Prostate gland (tissue), 2 donors: ENCODE measurements around the gene BRICD5. TPM values are rescaled to one million over a fixed set of nuclear protein-coding genes. Genes with fewer than 3 reads are reported as not detected.

Experiments used
- DNase-seq: peaks from one replicate; pipeline ENCODE4 v3.0.0-alpha.2; 2019; ENCODE audit warnings: low spot score
- H3K27ac ChIP-seq, 2 donors: fragments of 200-600 bp; sonication (generic); 2 replicates each; pipeline ENCODE4 v1.5.1; 2017 to 2019
- H3K27me3 ChIP-seq: fragments of 200-600 bp; sonication (generic); replicated peaks from 2 replicates; pipeline ENCODE4 v1.5.1; 2019; ENCODE audit not compliant: insufficient read depth
- H3K36me3 ChIP-seq, 2 donors: fragments of 200-600 bp; sonication (generic); 1 replicate in 1 of 2; 2 replicates in 1 of 2; pipeline versions ENCODE4 v1.5.1 to v1.8.1; 2017 to 2019
- H3K4me1 ChIP-seq: fragments of 200-600 bp; sonication (generic); replicated peaks from 2 replicates; pipeline ENCODE4 v1.5.1; 2019
- H3K4me3 ChIP-seq, 2 donors: fragments of 200-600 bp; sonication (generic); 2 replicates each; pipeline ENCODE4 v1.5.1; 2017 to 2019
- H3K9me3 ChIP-seq: fragments of 200-600 bp; sonication (generic); 2 replicates; pipeline ENCODE4 v1.5.1; 2017
- POLR2A ChIP-seq: fragments of 450-650 bp; IDR thresholded peaks from one replicate; pipeline ENCODE4 v1.6.1; 2016; ENCODE audit warnings: antibody characterized with exemption, mild to moderate bottlenecking
- POLR2AphosphoS5 ChIP-seq: sonication (generic); formaldehyde crosslinking; IDR thresholded peaks from one replicate; pipeline ENCODE4 v1.6.1; 2017; ENCODE audit warnings: antibody characterized with exemption
- WGBS: methylation state at CpG from one replicate; pipeline ENCODE4 v1.1.5; 2018; 5-methylcytosine and 5-hydroxymethylcytosine counted together
- intact Hi-C: fragments of 100-400 bp; cut with DNase I; formaldehyde crosslinking; loops from one replicate; pipeline ENCODE4 v1.14.2; 2022
- total RNA-seq, 2 donors: library from RNA; depleted of rRNA; stranded (reverse); fragments of >200 nt; gene quantifications; one replicate each; pipeline ENCODE4 v1.1.0, GENCODE V29; 2016
- TF ChIP-seq, protein P1 (sequence below), 4 experiments: fragments of 200-600 bp in 2 of 4; fragments of 450-650 bp in 2 of 4; sonication (generic) in 2 of 4; IDR thresholded peaks; 1 replicate in 3 of 4; 2 replicates in 1 of 4; pipeline ENCODE4 v1.5.1; 2016 to 2019; ENCODE audit warnings: antibody characterized with exemption in 4 of 4, mild to moderate bottlenecking in 2 of 4, moderate library complexity in 2 of 4

The BRICD5 gene
- total RNA-seq, 2 donors from 2014 or later = 18.4 to 26.2 TPM

DNA sequence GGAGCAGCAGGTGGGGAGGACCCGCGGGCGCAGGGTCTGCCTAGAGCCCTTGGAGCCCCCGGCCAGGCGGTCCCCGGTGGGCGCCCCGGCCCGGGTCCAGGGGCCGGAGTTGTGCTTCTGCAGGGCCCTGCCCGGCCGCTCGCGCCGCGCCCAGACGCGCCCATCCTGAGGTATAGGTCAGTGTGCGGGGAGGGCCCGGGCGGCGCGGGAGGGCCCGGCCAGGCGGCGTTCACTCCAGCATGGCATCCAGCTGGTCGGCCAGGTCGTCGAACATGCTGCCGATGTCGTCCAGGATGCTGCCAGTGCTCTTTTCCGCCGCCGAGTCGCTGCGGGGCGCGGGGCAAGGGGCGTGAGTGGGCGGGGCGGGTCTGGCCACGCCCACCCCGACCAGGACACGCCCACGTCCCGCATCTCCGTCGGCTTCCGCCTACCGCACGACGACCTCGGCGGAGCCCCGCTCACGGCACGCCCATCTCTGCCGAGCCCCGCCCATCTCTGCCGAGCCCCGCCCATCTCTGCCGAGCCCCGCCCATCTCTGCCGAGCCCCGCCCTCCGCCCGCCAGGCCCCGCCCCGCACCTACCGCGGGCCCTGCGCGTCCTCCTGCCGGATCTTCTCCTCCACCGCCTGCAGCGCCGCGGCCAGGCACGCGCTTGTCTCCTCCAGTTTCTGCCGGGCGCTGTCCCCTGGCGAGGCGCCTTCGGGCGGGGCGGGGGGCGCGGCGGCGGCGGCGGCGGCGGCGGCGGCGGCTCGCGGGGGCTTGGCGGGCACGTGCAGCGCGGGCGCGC, 32.1 kb downstream of the BRICD5 start:
- Histone ChIP-seq H3K9me3 (no peaks in the 10 kb centered on the region), H3K4me3 (no peak overlapping the region), H3K36me3 (peaks cover 6 to 9% of the 10 kb centered on the region in 2 donors), H3K27me3 (no peaks in the 10 kb centered on the region), H3K27ac (no peak overlapping the region), H3K4me1 (no peaks in the 10 kb centered on the region)
- TF ChIP-seq, protein P1, sequence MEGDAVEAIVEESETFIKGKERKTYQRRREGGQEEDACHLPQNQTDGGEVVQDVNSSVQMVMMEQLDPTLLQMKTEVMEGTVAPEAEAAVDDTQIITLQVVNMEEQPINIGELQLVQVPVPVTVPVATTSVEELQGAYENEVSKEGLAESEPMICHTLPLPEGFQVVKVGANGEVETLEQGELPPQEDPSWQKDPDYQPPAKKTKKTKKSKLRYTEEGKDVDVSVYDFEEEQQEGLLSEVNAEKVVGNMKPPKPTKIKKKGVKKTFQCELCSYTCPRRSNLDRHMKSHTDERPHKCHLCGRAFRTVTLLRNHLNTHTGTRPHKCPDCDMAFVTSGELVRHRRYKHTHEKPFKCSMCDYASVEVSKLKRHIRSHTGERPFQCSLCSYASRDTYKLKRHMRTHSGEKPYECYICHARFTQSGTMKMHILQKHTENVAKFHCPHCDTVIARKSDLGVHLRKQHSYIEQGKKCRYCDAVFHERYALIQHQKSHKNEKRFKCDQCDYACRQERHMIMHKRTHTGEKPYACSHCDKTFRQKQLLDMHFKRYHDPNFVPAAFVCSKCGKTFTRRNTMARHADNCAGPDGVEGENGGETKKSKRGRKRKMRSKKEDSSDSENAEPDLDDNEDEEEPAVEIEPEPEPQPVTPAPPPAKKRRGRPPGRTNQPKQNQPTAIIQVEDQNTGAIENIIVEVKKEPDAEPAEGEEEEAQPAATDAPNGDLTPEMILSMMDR (IDR thresholded peaks at IDR 0.05) = no peak
- TF ChIP-seq POLR2AphosphoS5 = no peak
- no peak for DNase-seq
- intact Hi-C loops = no loop called here
- 54% methylated on average over 37 of the region's 106 CpGs for WGBS

DNA sequence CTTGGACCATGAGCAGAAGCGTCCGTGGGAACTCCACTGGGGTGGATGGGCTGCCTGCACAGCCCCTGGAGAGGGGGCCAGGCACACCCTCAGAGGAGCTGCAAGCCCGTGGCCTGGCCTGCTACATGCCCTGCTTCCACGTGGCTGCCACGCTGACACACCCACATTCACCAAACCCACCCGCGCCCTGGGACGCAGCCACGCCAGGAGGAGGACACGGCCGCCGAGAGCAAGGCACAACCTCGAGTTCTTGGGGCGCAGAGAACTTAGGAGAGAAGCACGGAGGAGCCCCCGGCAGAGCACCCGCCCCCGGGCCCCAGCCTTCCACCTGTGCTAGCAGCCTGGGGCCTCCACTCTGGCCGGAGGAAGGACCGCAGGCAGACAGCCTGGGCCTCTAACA, 33.1 kb downstream of the BRICD5 start:
- WGBS = 90% methylated on average over 20 of the region's 20 CpGs
- DNase-seq = no peak
- intact Hi-C loops = no loop called here
- H3K4me3 ChIP-seq = no peak overlapping the region
- H3K36me3 ChIP-seq = peaks cover 7 to 14% of the 10 kb centered on the region in 2 donors
- H3K9me3 ChIP-seq = no peaks in the 10 kb centered on the region
- no peaks in the 10 kb centered on the region for H3K27me3 ChIP-seq
- no peak overlapping the region for H3K27ac ChIP-seq
- no peak for TF ChIP-seq POLR2A
- no peak for TF ChIP-seq POLR2AphosphoS5
- TF ChIP-seq, protein P1 (IDR thresholded peaks at IDR 0.05) = no peak
- no peaks in the 10 kb centered on the region for H3K4me1 ChIP-seq

DNA sequence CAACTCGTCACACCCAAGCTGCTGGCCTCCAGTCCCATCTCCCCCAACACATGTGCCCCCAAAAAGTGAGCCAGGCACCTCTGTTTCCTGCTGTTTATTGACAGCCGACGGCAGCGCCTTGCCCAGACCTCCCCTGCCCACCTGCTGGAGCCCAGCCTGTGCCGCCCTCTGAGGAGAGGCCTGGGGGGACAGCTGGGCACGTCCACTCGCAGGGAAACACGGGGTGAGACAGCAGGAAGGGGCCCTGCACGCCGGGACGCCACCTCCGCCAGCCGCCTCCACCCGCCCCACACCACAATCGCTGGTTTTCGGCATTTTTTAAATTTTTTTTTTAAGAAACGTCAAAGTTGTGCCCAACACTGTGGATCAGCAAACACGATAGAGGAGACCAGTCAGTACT, 33.6 kb downstream of the BRICD5 start:
- H3K4me3 ChIP-seq = no peak overlapping the region
- 91% methylated on average over 18 of the region's 18 CpGs for WGBS
- intact Hi-C loops = no loop called here
- H3K4me1 ChIP-seq = no peaks in the 10 kb centered on the region
- no peak overlapping the region for H3K27ac ChIP-seq
- TF ChIP-seq, protein P1 (IDR thresholded peaks at IDR 0.05) = no peak
- no peak for TF ChIP-seq POLR2AphosphoS5
- no peak for TF ChIP-seq POLR2A
- H3K27me3 ChIP-seq = no peaks in the 10 kb centered on the region
- H3K36me3 ChIP-seq = peaks cover 7 to 14% of the 10 kb centered on the region in 2 donors
- DNase-seq = no peak
- no peaks in the 10 kb centered on the region for H3K9me3 ChIP-seq

DNA sequence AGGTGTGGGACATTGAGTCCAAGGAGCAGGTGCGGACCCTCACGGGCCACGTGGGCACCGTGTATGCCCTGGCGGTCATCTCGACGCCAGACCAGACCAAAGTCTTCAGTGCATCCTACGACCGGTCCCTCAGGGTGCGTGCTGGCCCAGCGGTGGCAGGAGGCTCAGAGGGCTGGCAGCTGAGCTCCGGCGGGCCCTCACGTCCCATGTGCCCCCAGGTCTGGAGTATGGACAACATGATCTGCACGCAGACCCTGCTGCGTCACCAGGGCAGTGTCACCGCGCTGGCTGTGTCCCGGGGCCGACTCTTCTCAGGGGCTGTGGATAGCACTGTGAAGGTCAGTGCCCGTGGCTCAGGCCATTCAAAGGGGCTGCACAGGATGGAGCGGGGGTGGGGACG, 34.6 kb downstream of the BRICD5 start:
- TF ChIP-seq, protein P1 (IDR thresholded peaks at IDR 0.05) = no peak
- no peak for TF ChIP-seq POLR2AphosphoS5
- no peak for TF ChIP-seq POLR2A
- H3K36me3 ChIP-seq = peaks cover 7 to 14% of the 10 kb centered on the region in 2 donors
- no peak overlapping the region for H3K27ac ChIP-seq
- no peaks in the 10 kb centered on the region for H3K4me1 ChIP-seq
- no peaks in the 10 kb centered on the region for H3K9me3 ChIP-seq
- no peak for DNase-seq
- no peak overlapping the region for H3K4me3 ChIP-seq
- H3K27me3 ChIP-seq = no peaks in the 10 kb centered on the region
- WGBS = 94% methylated on average over 11 of the region's 23 CpGs
- intact Hi-C loops = no loop called here

DNA sequence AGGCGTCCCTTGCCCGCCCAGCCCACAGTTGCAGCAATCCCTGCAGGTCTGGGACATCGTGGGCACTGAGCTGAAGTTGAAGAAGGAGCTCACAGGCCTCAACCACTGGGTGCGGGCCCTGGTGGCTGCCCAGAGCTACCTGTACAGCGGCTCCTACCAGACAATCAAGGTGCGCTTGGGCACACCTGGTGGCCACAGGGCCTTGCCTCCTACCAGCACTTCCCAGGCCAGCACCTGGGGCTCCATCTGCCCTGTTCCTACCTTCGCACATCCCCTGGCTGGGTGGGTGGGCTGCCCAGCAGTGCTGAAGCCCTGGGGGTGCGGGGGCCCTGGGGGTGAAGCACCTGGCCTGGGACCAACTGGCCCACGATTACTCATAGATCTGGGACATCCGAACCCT, 35.2 kb downstream of the BRICD5 start:
- TF ChIP-seq, protein P1 (IDR thresholded peaks at IDR 0.05) = no peak
- no peak for TF ChIP-seq POLR2A
- no peak for TF ChIP-seq POLR2AphosphoS5
- Histone ChIP-seq H3K27ac (no peak overlapping the region), H3K4me1 (no peaks in the 10 kb centered on the region), H3K36me3 (peaks cover 7 to 14% of the 10 kb centered on the region in 2 donors), H3K9me3 (no peaks in the 10 kb centered on the region), H3K4me3 (no peak overlapping the region), H3K27me3 (no peaks in the 10 kb centered on the region)
- no peak for DNase-seq
- WGBS = 95% methylated on average over 6 of the region's 10 CpGs
- intact Hi-C loops = no loop called here
